HepG2 (cell line): ENCODE results near the gene STAP1. TPM values are rescaled to one million over a fixed set of nuclear protein-coding genes. Genes with fewer than 3 reads are reported as not detected.

Source experiments
- ATAC-seq: fragments of 200-7000 bp; cut with Tn5 transposase; 3 replicates; pipeline ENCODE4 v1.9.1; 2020; ENCODE audit warnings: mild to moderate bottlenecking, moderate library complexity
- BruUV-seq: library from RNA; stranded (reverse); fragments of 400-500 nt; replicated peaks from 2 replicates; lab custom pipeline; 2021; lab: Mats Ljungman, UMichigan
- CTCF ChIA-PET: fragments of 300-600 bp; formaldehyde crosslinking; extraction: SDS; loops from one replicate; lab custom pipeline; 2021; ENCODE audit warnings: low total read pairs, inconsistent platforms, low intra/inter-chr PET ratio; lab: Yijun Ruan, JAX
- POLR2A ChIA-PET: fragments of 350-600 bp; sonication (Branson Sonifier 250); formaldehyde crosslinking; loops from one replicate; lab custom pipeline; 2020; ENCODE audit warnings: antibody characterized with exemption, inconsistent platforms; lab: Yijun Ruan, JAX
- DNase-seq: peaks from one replicate; pipeline ENCODE4 v3.0.0-alpha.2; 2015; ENCODE audit warnings: low spot score
- FAIRE-seq: peaks from 3 replicates; lab custom pipeline; 2011; peaks lifted over from hg19 to GRCh38; lab: Jason Lieb, UNC
- H2AFZ ChIP-seq: one replicate; pipeline ENCODE4 v1.6.1; 2011; ENCODE audit warnings: low read length, inconsistent platforms
- H3K27ac ChIP-seq: fragments of 300-600 bp; 3 replicates; pipeline ENCODE4 v1.8.0; 2011; ENCODE audit warnings: mixed run types, mild to moderate bottlenecking, mixed read lengths, low read length, inconsistent platforms; ENCODE audit not compliant: insufficient read depth; ENCODE audit errors: extremely low read length
- H3K27me3 ChIP-seq, 2 experiments: fragments of 200-600 bp in 1 of 2; 2 replicates in 1 of 2; 3 replicates in 1 of 2; pipeline versions ENCODE4 v1.6.0 to v1.8.0; 2011; ENCODE audit warnings: low read length in 2 of 2, mild to moderate bottlenecking in 2 of 2, moderate library complexity in 2 of 2, inconsistent platforms in 1 of 2; ENCODE audit not compliant: insufficient read depth in 2 of 2, control insufficient read depth in 1 of 2
- H3K36me3 ChIP-seq, 2 experiments: fragments of 200-600 bp in 1 of 2; replicated peaks in 1 of 2; 2 replicates in 1 of 2; 3 replicates in 1 of 2; pipeline versions ENCODE4 v1.5.1 to v1.8.0; 2011; ENCODE audit warnings: low read length in 2 of 2, inconsistent platforms in 1 of 2; ENCODE audit not compliant: insufficient read depth in 2 of 2, control insufficient read depth in 1 of 2
- H3K4me1 ChIP-seq: 2 replicates; pipeline ENCODE4 v1.5.1; 2012; ENCODE audit warnings: low read length, inconsistent platforms; ENCODE audit not compliant: insufficient read depth
- H3K4me2 ChIP-seq: 2 replicates; pipeline ENCODE4 v1.6.0; 2011; ENCODE audit warnings: low read depth, low read length, inconsistent platforms
- H3K4me3 ChIP-seq, 3 experiments: fragments of 200-600 bp in 1 of 3; sonication (generic), shearing (Covaris generic) in 1 of 3; replicated peaks in 1 of 3; 2 replicates each; pipeline ENCODE4 v1.5.1; 2011 to 2016; ENCODE audit warnings: low read length in 3 of 3, inconsistent platforms in 2 of 3, low read depth in 2 of 3, mild to moderate bottlenecking in 2 of 3, control low read depth in 1 of 3, mixed read lengths in 1 of 3; ENCODE audit not compliant: insufficient read depth in 1 of 3
- H3K79me2 ChIP-seq: one replicate; pipeline ENCODE4 v1.6.1; 2011; ENCODE audit warnings: low read length, inconsistent platforms; ENCODE audit not compliant: insufficient read depth
- H3K9ac ChIP-seq: 2 replicates; pipeline ENCODE4 v1.6.0; 2011; ENCODE audit warnings: mild to moderate bottlenecking, low read depth, low read length, inconsistent platforms; ENCODE audit not compliant: insufficient read depth
- H3K9me3 ChIP-seq: 2 replicates; pipeline ENCODE4 v1.5.1; 2012; ENCODE audit warnings: mild to moderate bottlenecking, low read length
- H4K20me1 ChIP-seq: 2 replicates; pipeline ENCODE4 v1.6.0; 2011; ENCODE audit warnings: inconsistent platforms, mild to moderate bottlenecking, low read length, moderate library complexity; ENCODE audit not compliant: insufficient read depth
- BRCA1 ChIP-seq: sonication (generic); formaldehyde crosslinking; IDR thresholded peaks from 2 replicates; pipeline ENCODE4 v1.4.0; 2020; ENCODE audit warnings: missing genetic modification reagents
- HNRNPL ChIP-seq: fragments of 200-400 bp; formaldehyde crosslinking; IDR thresholded peaks from 2 replicates; pipeline ENCODE4 v1.6.1; 2017; ENCODE audit warnings: mild to moderate bottlenecking, low read depth, low read length
- MAF1 ChIP-seq: sonication (generic); formaldehyde crosslinking; IDR thresholded peaks from 2 replicates; pipeline ENCODE4 v1.5.0; 2020; ENCODE audit warnings: missing genetic modification reagents, borderline replicate concordance
- SMYD3 ChIP-seq: sonication (generic); formaldehyde crosslinking; IDR thresholded peaks from 2 replicates; pipeline ENCODE4 v1.8.1; 2023; ENCODE audit warnings: mild to moderate bottlenecking, missing genetic modification reagents
- ZNF678 ChIP-seq: sonication (generic); formaldehyde crosslinking; IDR thresholded peaks from 2 replicates; pipeline ENCODE4 v1.4.0; 2020; ENCODE audit warnings: mild to moderate bottlenecking, missing genetic modification reagents
- ZNF891 ChIP-seq: sonication (generic); formaldehyde crosslinking; IDR thresholded peaks from 2 replicates; pipeline ENCODE4 v1.5.0; 2020; ENCODE audit warnings: mild to moderate bottlenecking, missing genetic modification reagents
- ZSCAN22 ChIP-seq: sonication (generic); formaldehyde crosslinking; IDR thresholded peaks from 2 replicates; pipeline ENCODE4 v1.4.0; 2020; ENCODE audit warnings: mild to moderate bottlenecking, missing genetic modification reagents
- WGBS: methylation state at CpG from one replicate; pipeline ENCODE4 v1.1.6; 2017; ENCODE audit warnings: low lambda C conversion rate; 5-methylcytosine and 5-hydroxymethylcytosine counted together
- in situ Hi-C: cut with HindIII; loops from 2 replicates; pipeline ENCODE4 v1.10.0; 2017; ENCODE audit warnings: low pct_unique_long_range_greater_than_20kb; ENCODE audit not compliant: extremely low pct_ligation_motif_present
- intact Hi-C: fragments of 100-400 bp; cut with micrococcal nuclease; formaldehyde crosslinking; loops from one replicate; pipeline ENCODE4 v1.10.0; 2022; ENCODE audit not compliant: unreplicated experiment
- polyA plus RNA-seq, 8 experiments: library from polyadenylated mRNA; depleted of rRNA in 3 of 8; stranded (reverse) in 7 of 8; unstranded in 1 of 8; fragments of >200 nt; fragmentation: Illumina TruSeq in 4 of 8; extraction: Trizol in 4 of 8; gene quantifications; 2 replicates each; pipeline versions ENCODE4 v1.2.1 to v1.2.3, GENCODE V29; 2011 to 2016; ENCODE audit warnings: low read depth in 4 of 8, missing spikeins in 1 of 8, mixed read lengths in 1 of 8; ENCODE audit not compliant: insufficient read depth in 1 of 8
- total RNA-seq, 5 experiments: library from RNA; depleted of rRNA; stranded (reverse); fragments of >200 nt; fragmentation: Illumina TruSeq; extraction: Trizol; gene quantifications; 2 replicates each; pipeline ENCODE4 v1.2.3, GENCODE V29; 2016; ENCODE audit warnings: low read depth in 1 of 5
- TF ChIP-seq, protein P1 (sequence below): IDR thresholded peaks from 2 replicates; pipeline ENCODE4 v1.6.1; 2016; ENCODE audit warnings: low read depth, borderline replicate concordance
- TF ChIP-seq, protein P2 (sequence below): IDR thresholded peaks from 2 replicates; pipeline ENCODE4 v1.4.0; 2020; ENCODE audit warnings: mild to moderate bottlenecking, missing genetic modification reagents

Gene STAP1
- total and polyA plus RNA-seq, 2 of the 13 experiments (the other 11 are each of a cell fraction or from before 2014, with no cell fraction given) = not detected

DNA sequence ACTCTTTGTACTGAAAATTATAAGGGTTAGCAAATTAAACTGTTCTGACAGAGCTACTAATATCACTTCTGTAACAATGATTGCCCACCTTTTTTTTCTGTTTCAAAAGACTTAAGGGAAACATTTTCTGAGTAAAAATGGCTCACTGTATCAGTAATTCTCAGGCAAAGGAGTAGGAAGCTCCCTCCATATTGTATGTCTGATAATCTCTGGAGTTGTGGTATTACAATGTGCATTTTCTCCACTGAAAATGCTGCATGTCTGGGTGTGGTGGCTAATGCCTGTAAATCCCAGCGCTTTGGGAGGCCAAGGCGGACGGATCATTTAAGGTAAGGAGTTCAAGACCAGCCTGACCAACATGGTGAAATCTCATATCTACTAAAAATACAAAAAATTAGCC, 4.4 kb upstream of the STAP1 start:
- no peak for TF ChIP-seq BRCA1
- TF ChIP-seq ZNF891 (CRISPR knock-in tag) = no peak
- TF ChIP-seq, protein P1, sequence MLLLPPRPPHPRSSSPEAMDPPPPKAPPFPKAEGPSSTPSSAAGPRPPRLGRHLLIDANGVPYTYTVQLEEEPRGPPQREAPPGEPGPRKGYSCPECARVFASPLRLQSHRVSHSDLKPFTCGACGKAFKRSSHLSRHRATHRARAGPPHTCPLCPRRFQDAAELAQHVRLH (CRISPR knock-in tag) = no peak
- no peak for TF ChIP-seq ZNF678 (CRISPR knock-in tag)
- no peak for TF ChIP-seq HNRNPL
- no peak for TF ChIP-seq SMYD3
- TF ChIP-seq MAF1 (CRISPR knock-in tag) = no peak
- TF ChIP-seq ZSCAN22 (CRISPR knock-in tag) = no peak
- TF ChIP-seq, protein P2, sequence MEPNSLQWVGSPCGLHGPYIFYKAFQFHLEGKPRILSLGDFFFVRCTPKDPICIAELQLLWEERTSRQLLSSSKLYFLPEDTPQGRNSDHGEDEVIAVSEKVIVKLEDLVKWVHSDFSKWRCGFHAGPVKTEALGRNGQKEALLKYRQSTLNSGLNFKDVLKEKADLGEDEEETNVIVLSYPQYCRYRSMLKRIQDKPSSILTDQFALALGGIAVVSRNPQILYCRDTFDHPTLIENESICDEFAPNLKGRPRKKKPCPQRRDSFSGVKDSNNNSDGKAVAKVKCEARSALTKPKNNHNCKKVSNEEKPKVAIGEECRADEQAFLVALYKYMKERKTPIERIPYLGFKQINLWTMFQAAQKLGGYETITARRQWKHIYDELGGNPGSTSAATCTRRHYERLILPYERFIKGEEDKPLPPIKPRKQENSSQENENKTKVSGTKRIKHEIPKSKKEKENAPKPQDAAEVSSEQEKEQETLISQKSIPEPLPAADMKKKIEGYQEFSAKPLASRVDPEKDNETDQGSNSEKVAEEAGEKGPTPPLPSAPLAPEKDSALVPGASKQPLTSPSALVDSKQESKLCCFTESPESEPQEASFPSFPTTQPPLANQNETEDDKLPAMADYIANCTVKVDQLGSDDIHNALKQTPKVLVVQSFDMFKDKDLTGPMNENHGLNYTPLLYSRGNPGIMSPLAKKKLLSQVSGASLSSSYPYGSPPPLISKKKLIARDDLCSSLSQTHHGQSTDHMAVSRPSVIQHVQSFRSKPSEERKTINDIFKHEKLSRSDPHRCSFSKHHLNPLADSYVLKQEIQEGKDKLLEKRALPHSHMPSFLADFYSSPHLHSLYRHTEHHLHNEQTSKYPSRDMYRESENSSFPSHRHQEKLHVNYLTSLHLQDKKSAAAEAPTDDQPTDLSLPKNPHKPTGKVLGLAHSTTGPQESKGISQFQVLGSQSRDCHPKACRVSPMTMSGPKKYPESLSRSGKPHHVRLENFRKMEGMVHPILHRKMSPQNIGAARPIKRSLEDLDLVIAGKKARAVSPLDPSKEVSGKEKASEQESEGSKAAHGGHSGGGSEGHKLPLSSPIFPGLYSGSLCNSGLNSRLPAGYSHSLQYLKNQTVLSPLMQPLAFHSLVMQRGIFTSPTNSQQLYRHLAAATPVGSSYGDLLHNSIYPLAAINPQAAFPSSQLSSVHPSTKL (CRISPR knock-in tag) = no peak
- intact Hi-C loops = no loop called here
- H2AFZ ChIP-seq = no peak overlapping the region
- WGBS = 43% methylated on average over 3 of the region's 3 CpGs
- no TSS peak for BruUV-seq
- H3K4me2 ChIP-seq = no peak overlapping the region
- no peaks in the 10 kb centered on the region for H4K20me1 ChIP-seq
- H3K36me3 ChIP-seq = no peaks in the 10 kb centered on the region
- no peaks in the 10 kb centered on the region for H3K9me3 ChIP-seq
- no peaks in the 10 kb centered on the region for H3K4me1 ChIP-seq
- in situ Hi-C loops = loop anchor here (25.0 kb wide), 1 partner anchor 358 kb away; no protein-coding TSS in a partner anchor
- ATAC-seq (no peak), DNase-seq (no peak), FAIRE-seq (no peak)
- H3K9ac ChIP-seq = no peak overlapping the region
- H3K27me3 ChIP-seq = no peaks in the 10 kb centered on the region; a peak in 1 of 5 replicates
- POLR2A ChIA-PET = no interaction called here
- no peaks in the 10 kb centered on the region for H3K79me2 ChIP-seq
- H3K4me3 ChIP-seq = no peak overlapping the region
- CTCF ChIA-PET = no interaction called here
- H3K27ac ChIP-seq = no peak overlapping the region
